Cardiac fibroblast (primary cell): ENCODE measurements around the gene TPSD1.

Experiments
- DNase-seq, 2 donors: peaks; one replicate each; pipeline versions ENCODE4 v3.0.0 to v3.0.0-alpha.2; 2010; ENCODE audit warnings: low read depth in 2 of 2
- H3K4me3 ChIP-seq, 2 donors: replicated peaks in 1 of 2; 1 replicate in 1 of 2; 2 replicates in 1 of 2; pipeline ENCODE4 v1.5.1; 2011; ENCODE audit warnings: low read depth in 2 of 2, low read length in 2 of 2, mild to moderate bottlenecking in 2 of 2, moderate library complexity in 1 of 2
- TF ChIP-seq, protein P1 (sequence below): IDR thresholded peaks from one replicate; pipeline ENCODE4 v1.5.1; 2011; ENCODE audit warnings: low read depth, mild to moderate bottlenecking, low read length, inconsistent platforms

The TPSD1 gene

DNA sequence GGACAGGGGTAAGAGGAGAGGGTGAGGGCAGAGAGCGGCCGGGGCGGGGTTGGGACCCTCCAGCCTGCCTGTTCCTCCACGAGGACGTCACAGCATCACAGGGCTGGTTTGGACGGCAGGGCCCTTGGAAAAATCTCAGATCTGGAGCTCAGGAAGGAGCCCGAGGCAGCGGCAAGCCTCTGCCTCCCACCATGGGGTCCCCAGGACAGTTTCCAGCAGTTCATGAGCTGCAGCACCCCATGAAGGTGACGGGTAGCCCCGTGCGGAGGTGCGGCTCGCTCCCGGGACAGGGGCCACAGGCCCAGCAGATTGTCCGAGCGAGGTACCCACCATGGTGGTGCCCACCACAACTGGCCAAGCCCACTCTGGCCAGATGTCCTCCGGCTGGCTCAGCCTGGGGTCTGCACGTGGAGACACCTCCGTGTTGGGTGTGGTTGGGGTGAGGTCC, 21.3 kb downstream of the TPSD1 start:
- TF ChIP-seq, protein P1, sequence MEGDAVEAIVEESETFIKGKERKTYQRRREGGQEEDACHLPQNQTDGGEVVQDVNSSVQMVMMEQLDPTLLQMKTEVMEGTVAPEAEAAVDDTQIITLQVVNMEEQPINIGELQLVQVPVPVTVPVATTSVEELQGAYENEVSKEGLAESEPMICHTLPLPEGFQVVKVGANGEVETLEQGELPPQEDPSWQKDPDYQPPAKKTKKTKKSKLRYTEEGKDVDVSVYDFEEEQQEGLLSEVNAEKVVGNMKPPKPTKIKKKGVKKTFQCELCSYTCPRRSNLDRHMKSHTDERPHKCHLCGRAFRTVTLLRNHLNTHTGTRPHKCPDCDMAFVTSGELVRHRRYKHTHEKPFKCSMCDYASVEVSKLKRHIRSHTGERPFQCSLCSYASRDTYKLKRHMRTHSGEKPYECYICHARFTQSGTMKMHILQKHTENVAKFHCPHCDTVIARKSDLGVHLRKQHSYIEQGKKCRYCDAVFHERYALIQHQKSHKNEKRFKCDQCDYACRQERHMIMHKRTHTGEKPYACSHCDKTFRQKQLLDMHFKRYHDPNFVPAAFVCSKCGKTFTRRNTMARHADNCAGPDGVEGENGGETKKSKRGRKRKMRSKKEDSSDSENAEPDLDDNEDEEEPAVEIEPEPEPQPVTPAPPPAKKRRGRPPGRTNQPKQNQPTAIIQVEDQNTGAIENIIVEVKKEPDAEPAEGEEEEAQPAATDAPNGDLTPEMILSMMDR = no peak
- no peak for DNase-seq

DNA sequence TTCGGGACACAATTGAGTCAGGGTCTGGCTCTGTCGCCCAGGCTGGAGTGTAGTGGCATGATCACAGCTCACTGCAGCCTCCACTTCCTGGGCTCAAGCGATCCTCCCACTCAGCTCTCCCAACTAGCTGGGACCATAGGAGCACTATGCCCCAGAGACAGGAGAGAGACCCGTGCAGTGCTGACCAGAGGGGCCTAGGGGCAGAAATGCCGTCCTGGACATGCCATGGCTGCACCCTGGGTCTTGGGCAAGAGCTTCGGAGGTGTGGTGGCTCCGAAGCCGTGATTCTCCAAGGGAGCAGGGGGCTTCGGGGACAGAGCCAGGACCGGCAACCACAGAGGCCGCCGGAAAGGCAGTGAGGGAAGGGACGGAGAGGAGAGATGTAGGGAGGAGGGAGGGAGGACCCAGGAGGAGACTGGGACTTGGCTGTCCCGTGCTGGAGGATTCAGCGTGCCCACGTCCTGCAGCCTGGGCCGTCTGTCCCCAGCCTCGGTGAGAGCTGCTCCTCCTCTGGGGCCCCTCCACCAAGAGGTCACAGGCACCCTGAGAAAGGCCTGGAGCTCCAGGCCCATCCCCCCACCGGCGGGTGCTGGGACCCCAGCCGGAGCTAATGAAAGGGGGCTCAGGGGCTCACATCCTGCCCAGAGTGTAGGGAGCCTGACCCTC, 21.9 kb downstream of the TPSD1 start:
- no peak overlapping the region for H3K4me3 ChIP-seq
- no peak for DNase-seq
- TF ChIP-seq, protein P1 = no peak

More for the DNA sequence above, 21.3 kb downstream of the TPSD1 start:
- H3K4me3 ChIP-seq = no peak overlapping the region

DNA sequence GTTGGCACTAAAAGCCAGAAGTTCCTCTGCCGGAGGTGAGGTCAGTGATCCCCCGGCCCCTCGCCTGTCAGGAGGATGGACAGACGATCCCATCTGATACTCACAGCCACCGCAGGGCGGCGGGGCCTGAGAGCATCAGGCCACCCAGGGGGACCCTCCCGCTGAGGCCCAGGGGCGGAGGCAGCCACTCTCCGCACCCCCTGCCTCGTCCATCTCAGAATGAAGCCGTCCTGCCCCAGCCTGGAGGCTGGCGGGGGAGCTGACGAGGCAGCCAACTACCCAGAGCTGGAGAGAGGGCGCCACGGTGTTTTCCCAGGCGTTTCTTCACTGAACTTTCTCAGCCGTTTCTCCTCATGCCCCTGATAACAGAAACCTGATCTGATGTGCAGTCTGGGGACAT, 22.6 kb downstream of the TPSD1 start:
- H3K4me3 ChIP-seq = no peak overlapping the region
- no peak for DNase-seq
- TF ChIP-seq, protein P1 = no peak

DNA sequence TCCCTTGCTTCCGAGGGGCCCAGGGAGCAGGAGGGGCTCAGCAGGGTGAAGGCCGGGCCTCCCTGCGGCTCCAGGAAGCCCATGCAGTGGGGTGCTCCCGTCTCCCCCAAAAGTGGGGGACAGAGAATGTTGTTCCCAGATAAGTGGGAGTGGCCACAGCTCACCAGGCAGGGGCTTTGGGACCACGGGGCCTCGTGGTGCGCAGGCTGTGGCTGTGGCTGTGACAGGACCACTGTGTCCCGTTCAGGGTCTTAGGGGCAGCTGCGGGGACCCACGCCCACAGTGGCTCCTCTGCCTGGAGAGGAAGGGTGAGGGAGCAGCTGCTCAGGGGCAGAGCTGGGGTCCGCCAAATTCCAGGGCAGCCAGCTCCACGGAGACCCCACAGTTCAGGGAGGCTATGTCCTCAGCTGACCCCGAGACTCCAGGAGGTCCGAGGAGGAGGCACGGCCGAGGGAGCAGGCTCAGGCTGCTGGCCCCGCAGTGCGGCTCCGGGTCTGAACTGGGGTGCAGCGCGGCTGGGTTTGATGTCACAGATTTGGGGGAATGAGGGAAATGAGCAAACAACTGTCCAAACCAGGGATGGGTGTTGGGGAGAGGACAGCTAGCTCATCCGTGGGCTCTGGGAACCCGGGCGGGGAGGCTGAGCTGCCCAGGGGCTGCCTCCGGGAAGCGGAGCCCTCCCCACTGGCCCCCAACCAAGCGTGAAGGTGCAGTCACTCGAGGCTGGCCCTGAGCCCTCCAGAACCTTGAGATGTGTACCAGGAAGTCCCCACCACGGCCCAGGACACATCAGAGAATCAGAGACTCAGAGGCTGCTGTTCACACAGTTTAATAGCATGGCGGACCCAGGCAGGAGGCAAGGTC, 23.4 kb downstream of the TPSD1 start:
- no peak for DNase-seq
- TF ChIP-seq, protein P1 = no peak
- no peak overlapping the region for H3K4me3 ChIP-seq

DNA sequence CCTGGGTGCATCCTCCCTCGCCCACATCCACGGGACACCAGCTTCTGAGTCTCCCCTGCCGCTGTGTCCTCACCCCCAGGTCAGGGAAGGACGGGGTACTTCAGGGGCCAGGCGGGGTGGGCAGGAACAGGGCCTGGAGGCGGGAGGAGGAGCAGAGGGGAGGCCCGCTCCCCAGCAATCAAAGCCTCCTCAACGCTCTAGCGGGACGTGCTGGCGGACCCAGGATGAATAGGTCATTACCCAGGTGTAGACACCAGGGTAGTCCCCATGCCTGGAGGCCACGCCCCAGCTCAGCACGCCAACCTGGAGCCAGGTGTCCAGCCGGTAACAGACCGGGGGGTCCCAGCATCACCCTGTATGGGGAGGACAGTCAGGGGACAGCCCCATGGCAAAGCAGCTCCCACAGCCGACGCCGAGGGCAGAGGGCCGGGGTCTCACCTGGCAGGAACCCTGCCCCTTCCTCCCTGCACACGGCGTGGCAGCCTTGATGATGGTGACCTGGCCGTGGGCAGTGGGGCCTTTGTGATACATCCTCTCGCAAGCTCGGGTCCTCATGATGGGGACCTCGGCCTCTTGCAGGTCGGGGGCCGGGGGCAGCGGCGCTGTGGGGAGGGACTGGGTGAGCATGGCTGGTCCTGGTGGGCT, 24.2 kb downstream of the TPSD1 start:
- no peak for DNase-seq
- H3K4me3 ChIP-seq = no peak overlapping the region
- TF ChIP-seq, protein P1 = no peak

DNA sequence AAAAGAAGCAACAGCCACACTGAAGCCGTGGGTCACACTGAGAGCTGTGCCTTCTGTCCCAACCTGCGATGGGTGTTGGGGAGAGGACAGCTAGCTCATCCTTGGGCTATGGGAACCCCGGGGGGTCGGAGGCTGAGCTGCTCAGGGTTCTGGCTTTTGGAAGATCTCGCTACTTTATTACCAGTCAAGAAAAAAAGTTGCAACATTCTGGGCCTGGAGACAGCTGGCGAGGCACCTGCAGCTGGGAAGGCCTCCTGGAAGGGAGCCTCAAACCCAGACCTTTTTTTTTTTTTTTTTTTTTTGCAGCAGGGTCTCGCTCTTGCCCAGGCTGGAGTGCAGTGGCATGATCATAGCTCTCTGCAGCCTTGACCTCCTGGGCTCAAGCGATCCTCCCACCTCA, 24.9 kb downstream of the TPSD1 start:
- TF ChIP-seq, protein P1 = no peak
- DNase-seq = no peak
- no peak overlapping the region for H3K4me3 ChIP-seq
